Vagina (tissue), 2 donors: ENCODE data around the gene MICAL3. TPM values are rescaled to one million over a fixed set of nuclear protein-coding genes. Genes with fewer than 3 reads are reported as not detected.

Source experiments
- DNase-seq, 2 donors: peaks; one replicate each; pipeline ENCODE4 v3.0.0-alpha.2; 2017; ENCODE audit errors: extremely low spot score in 2 of 2
- H3K27ac ChIP-seq: fragments of 200-600 bp; sonication (generic); one replicate; pipeline ENCODE4 v1.5.1; 2019
- H3K27me3 ChIP-seq: fragments of 200-600 bp; sonication (generic); one replicate; pipeline ENCODE4 v1.5.1; 2019
- H3K36me3 ChIP-seq, 2 donors: fragments of 200-600 bp; sonication (generic); one replicate each; pipeline ENCODE4 v1.5.1; 2017 to 2019
- H3K4me1 ChIP-seq: fragments of 200-600 bp; sonication (generic); one replicate; pipeline ENCODE4 v1.5.1; 2019
- H3K4me3 ChIP-seq, 2 donors: fragments of 200-600 bp; sonication (generic); 1 replicate in 1 of 2; 2 replicates in 1 of 2; pipeline ENCODE4 v1.5.1; 2016 to 2019
- H3K9me3 ChIP-seq: fragments of 200-600 bp; sonication (generic); one replicate; pipeline ENCODE4 v1.5.1; 2019
- POLR2A ChIP-seq, 2 donors: fragments of 450-650 bp; IDR thresholded peaks; one replicate each; pipeline ENCODE4 v1.6.1; 2017; ENCODE audit warnings: antibody characterized with exemption in 2 of 2, mild to moderate bottlenecking in 2 of 2, moderate library complexity in 2 of 2
- POLR2AphosphoS5 ChIP-seq, 2 donors: sonication (generic); formaldehyde crosslinking; IDR thresholded peaks; one replicate each; pipeline ENCODE4 v1.9.0; 2017; ENCODE audit warnings: antibody characterized with exemption in 2 of 2, mild to moderate bottlenecking in 2 of 2, low read depth in 1 of 2; ENCODE audit not compliant: insufficient read depth in 1 of 2
- intact Hi-C: fragments of 100-400 bp; cut with DNase I; formaldehyde crosslinking; loops from one replicate; pipeline ENCODE4 v1.15.1; 2023
- total RNA-seq: library from RNA; depleted of rRNA; stranded (reverse); fragments of >200 nt; gene quantifications from one replicate; pipeline ENCODE4 v1.2.3, GENCODE V29; 2016
- TF ChIP-seq, protein P1 (sequence below), 3 experiments: fragments of 450-650 bp in 2 of 3; fragments of 200-600 bp in 1 of 3; sonication (generic) in 1 of 3; IDR thresholded peaks; one replicate each; pipeline ENCODE4 v1.5.1; 2017 to 2019; ENCODE audit warnings: antibody characterized with exemption in 3 of 3, mild to moderate bottlenecking in 2 of 3, moderate library complexity in 2 of 3

MICAL3 gene
- total RNA-seq, 1 donor from 2014 or later: 35.1 TPM

DNA sequence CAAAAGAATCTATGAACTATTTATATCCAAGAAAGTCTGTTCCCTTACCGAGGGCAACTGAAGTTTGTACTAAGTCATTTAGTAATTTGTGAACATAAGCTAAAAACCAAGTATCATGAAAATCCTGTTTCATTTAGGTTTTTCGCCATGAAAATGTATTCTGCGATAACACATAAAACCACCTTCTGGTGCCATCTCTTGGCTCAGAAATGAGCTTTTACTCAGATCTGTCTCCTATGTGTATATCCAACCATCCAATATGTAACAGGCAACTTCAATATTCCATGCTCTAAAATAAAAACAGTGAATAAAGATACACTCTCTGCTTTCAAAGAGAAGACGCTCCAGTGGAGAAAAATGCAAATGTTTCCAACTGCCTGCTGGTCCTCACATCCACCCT is 132.0 kb downstream of the MICAL3 start:
- Histone ChIP-seq H3K27me3 (no peaks in the 10 kb centered on the region), H3K36me3 (peaks cover 4 to 56% of the 10 kb centered on the region in 2 donors), H3K4me3 (no peak overlapping the region), H3K4me1 (peaks cover 6% of the 10 kb centered on the region), H3K9me3 (no peaks in the 10 kb centered on the region), H3K27ac (no peak overlapping the region)
- no peak for DNase-seq
- intact Hi-C loops: no loop called here
- TF ChIP-seq POLR2AphosphoS5 (IDR thresholded peaks at IDR 0.05; ENCODE audit: insufficient read depth in 1 of 2, low read depth in 1 of 2): no peak
- no peak for TF ChIP-seq POLR2A (IDR thresholded peaks at IDR 0.05)

DNA sequence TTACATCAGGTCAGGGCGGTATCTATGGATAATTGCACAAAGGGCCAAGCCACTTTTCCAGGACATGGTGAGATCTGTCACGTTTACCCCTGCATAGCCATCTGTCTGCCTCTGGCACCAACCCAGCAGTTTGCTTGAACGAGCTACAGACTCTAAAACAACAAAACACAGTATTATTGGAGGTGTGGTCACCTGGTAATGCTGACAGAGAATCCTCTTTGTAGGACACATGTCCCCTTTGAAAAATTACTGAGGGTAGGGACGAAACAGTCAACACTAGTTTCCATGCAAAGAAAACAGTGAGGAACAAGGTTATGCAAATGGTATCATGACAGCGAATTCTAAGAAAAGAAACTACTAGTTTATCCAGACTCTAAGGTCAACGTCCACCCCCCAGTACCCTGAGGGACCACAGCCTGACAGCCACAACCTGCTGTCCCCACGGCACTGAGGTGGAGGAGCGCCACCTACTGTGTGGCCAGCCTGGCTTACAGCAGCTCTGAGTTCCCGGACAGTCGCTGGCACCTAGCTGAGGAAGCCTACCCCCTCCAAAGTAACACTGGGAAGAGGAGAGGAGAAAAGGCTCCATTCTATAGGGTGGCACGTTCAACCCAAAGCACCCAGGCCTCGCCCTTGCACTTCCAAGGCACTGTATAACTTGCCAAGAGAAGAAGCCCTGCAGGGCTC is 132.7 kb downstream of the MICAL3 start:
- no peak for DNase-seq
- intact Hi-C loops: no loop called here
- peaks cover 6% of the 10 kb centered on the region for H3K4me1 ChIP-seq
- TF ChIP-seq POLR2A (IDR thresholded peaks at IDR 0.05) (no peak), POLR2AphosphoS5 (IDR thresholded peaks at IDR 0.05; ENCODE audit: insufficient read depth in 1 of 2, low read depth in 1 of 2) (no peak)
- TF ChIP-seq, protein P1, sequence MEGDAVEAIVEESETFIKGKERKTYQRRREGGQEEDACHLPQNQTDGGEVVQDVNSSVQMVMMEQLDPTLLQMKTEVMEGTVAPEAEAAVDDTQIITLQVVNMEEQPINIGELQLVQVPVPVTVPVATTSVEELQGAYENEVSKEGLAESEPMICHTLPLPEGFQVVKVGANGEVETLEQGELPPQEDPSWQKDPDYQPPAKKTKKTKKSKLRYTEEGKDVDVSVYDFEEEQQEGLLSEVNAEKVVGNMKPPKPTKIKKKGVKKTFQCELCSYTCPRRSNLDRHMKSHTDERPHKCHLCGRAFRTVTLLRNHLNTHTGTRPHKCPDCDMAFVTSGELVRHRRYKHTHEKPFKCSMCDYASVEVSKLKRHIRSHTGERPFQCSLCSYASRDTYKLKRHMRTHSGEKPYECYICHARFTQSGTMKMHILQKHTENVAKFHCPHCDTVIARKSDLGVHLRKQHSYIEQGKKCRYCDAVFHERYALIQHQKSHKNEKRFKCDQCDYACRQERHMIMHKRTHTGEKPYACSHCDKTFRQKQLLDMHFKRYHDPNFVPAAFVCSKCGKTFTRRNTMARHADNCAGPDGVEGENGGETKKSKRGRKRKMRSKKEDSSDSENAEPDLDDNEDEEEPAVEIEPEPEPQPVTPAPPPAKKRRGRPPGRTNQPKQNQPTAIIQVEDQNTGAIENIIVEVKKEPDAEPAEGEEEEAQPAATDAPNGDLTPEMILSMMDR (IDR thresholded peaks at IDR 0.05): no peak
- H3K27me3 ChIP-seq: no peaks in the 10 kb centered on the region
- H3K4me3 ChIP-seq: no peak overlapping the region
- H3K36me3 ChIP-seq: peaks cover 4 to 55% of the 10 kb centered on the region in 2 donors
- H3K9me3 ChIP-seq: no peaks in the 10 kb centered on the region
- no peak overlapping the region for H3K27ac ChIP-seq

DNA sequence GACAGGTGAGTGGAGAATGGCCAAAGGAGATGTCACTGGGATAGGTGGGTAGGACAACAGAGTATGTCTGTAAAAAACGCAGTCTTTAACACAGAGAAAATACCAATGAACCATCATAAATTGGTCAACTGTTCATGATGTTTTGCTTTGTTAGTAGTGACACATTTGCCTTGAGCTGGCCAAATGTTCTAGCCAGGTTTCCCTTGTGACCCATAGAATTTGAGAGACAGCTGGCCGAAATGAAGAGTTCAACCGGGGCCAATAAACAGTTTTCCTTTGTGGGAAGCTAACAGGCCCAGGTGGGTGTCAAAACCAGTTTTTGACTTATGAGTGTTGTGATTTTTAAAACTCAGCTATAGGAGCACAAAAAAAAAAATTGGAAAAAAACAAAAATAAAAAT is 133.5 kb downstream of the MICAL3 start:
- no peak for DNase-seq
- intact Hi-C loops: no loop called here
- no peak overlapping the region for H3K4me3 ChIP-seq
- TF ChIP-seq POLR2A (IDR thresholded peaks at IDR 0.05): no peak
- TF ChIP-seq, protein P1 (IDR thresholded peaks at IDR 0.05): no peak
- TF ChIP-seq POLR2AphosphoS5 (IDR thresholded peaks at IDR 0.05; ENCODE audit: insufficient read depth in 1 of 2, low read depth in 1 of 2): no peak
- H3K4me1 ChIP-seq: peaks cover 6% of the 10 kb centered on the region
- H3K27me3 ChIP-seq: no peaks in the 10 kb centered on the region
- no peak overlapping the region for H3K27ac ChIP-seq
- no peaks in the 10 kb centered on the region for H3K9me3 ChIP-seq
- H3K36me3 ChIP-seq: peaks cover 4 to 54% of the 10 kb centered on the region in 2 donors

DNA sequence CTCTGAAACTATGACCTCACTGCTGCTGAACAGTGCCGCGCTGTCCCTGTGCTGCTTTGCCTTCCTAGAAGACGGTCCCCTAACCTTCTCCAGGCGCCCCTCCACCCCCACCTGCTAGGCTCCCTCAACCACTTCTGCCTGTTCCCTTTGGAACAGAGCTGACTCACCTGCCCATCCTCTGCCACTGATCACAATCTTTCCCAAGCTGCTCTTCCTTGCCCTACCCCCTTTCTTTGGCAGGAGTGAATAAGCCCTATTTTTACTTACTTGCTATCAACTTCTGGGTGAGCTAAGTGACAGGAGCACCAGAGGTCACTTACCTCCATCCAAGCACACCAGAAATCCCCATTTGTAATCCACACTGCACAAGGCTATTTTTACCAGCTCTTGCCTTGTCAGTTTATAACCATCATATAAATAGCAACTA is 134.1 kb downstream of the MICAL3 start:
- Histone ChIP-seq H3K4me3 (no peak overlapping the region), H3K9me3 (no peaks in the 10 kb centered on the region), H3K27me3 (no peaks in the 10 kb centered on the region), H3K36me3 (peaks cover 0 to 53% of the 10 kb centered on the region in 2 donors), H3K27ac (no peak overlapping the region), H3K4me1 (peaks cover 6% of the 10 kb centered on the region)
- DNase-seq: no peak
- TF ChIP-seq, protein P1 (IDR thresholded peaks at IDR 0.05): no peak
- TF ChIP-seq POLR2A (IDR thresholded peaks at IDR 0.05) (no peak), POLR2AphosphoS5 (IDR thresholded peaks at IDR 0.05; ENCODE audit: insufficient read depth in 1 of 2, low read depth in 1 of 2) (no peak)
- intact Hi-C loops: no loop called here

DNA sequence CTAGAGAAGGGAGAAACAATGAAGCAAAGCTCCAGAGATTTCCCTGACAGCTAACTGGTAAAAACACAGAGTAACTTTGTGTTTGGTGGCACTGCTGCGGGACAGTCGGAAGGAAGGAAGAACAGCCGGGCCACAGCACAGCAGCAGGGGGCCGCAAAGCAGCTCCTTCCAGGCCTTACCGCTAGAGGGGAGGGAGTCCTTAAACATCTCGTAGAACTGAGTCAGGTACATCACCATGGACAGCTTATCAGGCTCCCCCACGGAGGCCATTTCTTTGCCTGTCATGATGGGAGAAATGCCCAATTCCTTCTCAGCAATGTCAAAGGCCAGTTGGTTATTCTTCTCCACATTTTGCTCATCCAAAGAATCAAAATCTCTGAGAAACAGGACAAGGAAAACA is 135.5 kb downstream of the MICAL3 start:
- peaks cover 6% of the 10 kb centered on the region for H3K4me1 ChIP-seq
- H3K4me3 ChIP-seq: no peak overlapping the region
- TF ChIP-seq POLR2AphosphoS5 (IDR thresholded peaks at IDR 0.05; ENCODE audit: insufficient read depth in 1 of 2, low read depth in 1 of 2): no peak
- TF ChIP-seq, protein P1 (IDR thresholded peaks at IDR 0.05): no peak
- no peak overlapping the region for H3K27ac ChIP-seq
- H3K9me3 ChIP-seq: no peaks in the 10 kb centered on the region
- no peaks in the 10 kb centered on the region for H3K27me3 ChIP-seq
- intact Hi-C loops: no loop called here
- H3K36me3 ChIP-seq: peaks cover 0 to 40% of the 10 kb centered on the region in 2 donors
- no peak for DNase-seq
